Right renal cortex interstitium (tissue), 3 donors: Measurements from ENCODE around the gene SUSD6. TPM values are rescaled to one million over a fixed set of nuclear protein-coding genes. Genes with fewer than 3 reads are reported as not detected.
A peak's percentile ranks its signal among the peaks of the same experiment; 100 is the strongest.

Experiments used
- DNase-seq, 3 donors: peaks; one replicate each; pipeline ENCODE4 v3.0.0-alpha.2; 2013; ENCODE audit warnings: low read depth in 3 of 3, low spot score in 2 of 3
- polyA plus RNA-seq, 3 donors: library from polyadenylated mRNA; unstranded; fragments of 120-200 nt; gene quantifications; one replicate each; pipeline ENCODE4 v1.2.1, GENCODE V29; 2013; ENCODE audit not compliant: insufficient read length in 3 of 3

Gene SUSD6
- 10 to 100 TPM; 20.2 to 22.0 (median 20.3) TPM for polyA plus RNA-seq

- peak; percentile 60 to 79 (median 78) for DNase-seq
These were observed at the start of gene SUSD6 for GRCh38 chr14:69611172-69612013. TSS of gene SUSD6 (plus strand) at chr14:69611596. CDS start at chr14:69658593, 46,997 bp downstream.

GRCh38 chr14:69561893-69562292, 49.5 kb upstream of the SUSD6 start:
- DNase-seq: no peak

GRCh38 chr14:69567563-69567962, 43.8 kb upstream of the SUSD6 start:
- no peak for DNase-seq

GRCh38 chr14:69569859-69570258, 41.5 kb upstream of the SUSD6 start:
- no peak for DNase-seq

- no peak for DNase-seq
These were observed 40.5 kb upstream of the SUSD6 start for GRCh38 chr14:69570836-69571330.

- DNase-seq: no peak
These were observed 39.9 kb upstream of the SUSD6 start for GRCh38 chr14:69571449-69572029.

GRCh38 chr14:69572030-69572840, 39.2 kb upstream of the SUSD6 start:
- no peak for DNase-seq

- no peak for DNase-seq
These were observed 38.6 kb upstream of the SUSD6 start for GRCh38 chr14:69572841-69573135.

- DNase-seq: no peak
These were observed 38.1 kb upstream of the SUSD6 start for GRCh38 chr14:69573205-69573830.

GRCh38 chr14:69573831-69574262, 37.5 kb upstream of the SUSD6 start:
- no peak for DNase-seq

GRCh38 chr14:69574263-69574953, 37.0 kb upstream of the SUSD6 start, which contains the start of gene CCDC177:
TSS of gene CCDC177 (minus strand) at chr14:69574871. CDS start at chr14:69573622, 1,249 bp downstream.
- no peak for DNase-seq

- DNase-seq: no peak
These were observed 36.5 kb upstream of the SUSD6 start for GRCh38 chr14:69574954-69575295.

GRCh38 chr14:69579476-69579875, 31.9 kb upstream of the SUSD6 start:
- no peak for DNase-seq

GRCh38 chr14:69580009-69580577, 31.3 kb upstream of the SUSD6 start:
- no peak for DNase-seq

- no peak for DNase-seq
These were observed 30.0 kb upstream of the SUSD6 start for GRCh38 chr14:69581316-69581935.

GRCh38 chr14:69582212-69582611, 29.2 kb upstream of the SUSD6 start:
- no peak for DNase-seq

GRCh38 chr14:69582829-69583228, 28.6 kb upstream of the SUSD6 start:
- DNase-seq: no peak

GRCh38 chr14:69584389-69584788, 27.0 kb upstream of the SUSD6 start:
- DNase-seq: no peak

GRCh38 chr14:69586404-69586803, 25.0 kb upstream of the SUSD6 start:
- DNase-seq: no peak
